ENCODE measurements around the gene PDE4DIP. TPM values are rescaled to one million over a fixed set of nuclear protein-coding genes. Genes with fewer than 3 reads are reported as not detected.
"Not testable (repeated sequence)": the region's sequence is repeated elsewhere in the genome, so short reads cannot be mapped to it uniquely, and the experiment has no call there.

The PDE4DIP gene
- 1,000 to 10,000 TPM; 1,830 to 3,658 (median 2,938) TPM for total RNA-seq
- polyA plus RNA-seq = 1,000 to 10,000 TPM in 2 of 3 donors, 100 to 1,000 TPM in 1; 368 to 2,569 (median 1,043) TPM
- long read RNA-seq, donor 1, full-length matches to known transcripts = 131 of 983 reads
- long read RNA-seq, donor 1, partial matches to known transcripts = 745 of 983 reads
- long read RNA-seq, donor 1, other reads (novel, unspliced or antisense) = 107 of 983 reads
- long read RNA-seq, donor 2, full-length matches to known transcripts = 116 of 873 reads
- long read RNA-seq, donor 2, partial matches to known transcripts = 630 of 873 reads
- long read RNA-seq, donor 2, other reads (novel, unspliced or antisense) = 127 of 873 reads

GRCh38 chr1:148844220-148844619, at the start of gene PDE4DIP:
Gene PDE4DIP, plus strand, starts transcription at chr1:148844428. Its CDS starts 347 bp downstream, at chr1:148844775.
- H3K4me3 ChIP-seq; H3K27ac ChIP-seq; H3K4me1 ChIP-seq; H3K9me3 ChIP-seq; intact Hi-C loops (cut with DNase I); H3K36me3 ChIP-seq (ENCODE audit: insufficient read depth in 1 of 2, low read depth in 1 of 2); H3K27me3 ChIP-seq (ENCODE audit: insufficient read depth in 3 of 3, low read length in 2 of 3): not testable (repeated sequence)
- DNase-seq (peak; percentile 22 to 75), ATAC-seq (peak; percentile 89 to 91 (median 89))
- WGBS, 3 donors = 0% methylated on average over 5 to 12 of the region's 36 CpGs

GRCh38 chr1:148808268-148808928, 35.8 kb upstream of the PDE4DIP start:
- H3K9me3 ChIP-seq; H3K4me1 ChIP-seq; H3K27me3 ChIP-seq (ENCODE audit: insufficient read depth in 3 of 3, low read length in 2 of 3); H3K4me3 ChIP-seq; intact Hi-C loops (cut with DNase I); DNase-seq; H3K36me3 ChIP-seq (ENCODE audit: insufficient read depth in 1 of 2, low read depth in 1 of 2); H3K27ac ChIP-seq: not testable (repeated sequence)
- WGBS, 3 donors = no CpG with 5 or more reads among the region's 50 CpGs
- peak; percentile 42 to 77 (median 62) for ATAC-seq

- DNase-seq; H3K36me3 ChIP-seq (ENCODE audit: insufficient read depth in 1 of 2, low read depth in 1 of 2); intact Hi-C loops (cut with DNase I); H3K27me3 ChIP-seq (ENCODE audit: insufficient read depth in 3 of 3, low read length in 2 of 3); H3K4me1 ChIP-seq; H3K4me3 ChIP-seq; H3K9me3 ChIP-seq; H3K27ac ChIP-seq: not testable (repeated sequence)
- WGBS, 3 donors = no CpG with 5 or more reads among the region's 6 CpGs
- peak in 3 of 4 donors; percentile 16 to 62 (median 42) for ATAC-seq
Measured at GRCh38 chr1:148808929-148809283, 35.3 kb upstream of the PDE4DIP start.

- ATAC-seq; H3K27ac ChIP-seq; H3K9me3 ChIP-seq; DNase-seq; H3K27me3 ChIP-seq (ENCODE audit: insufficient read depth in 3 of 3, low read length in 2 of 3); H3K4me3 ChIP-seq; H3K36me3 ChIP-seq (ENCODE audit: insufficient read depth in 1 of 2, low read depth in 1 of 2); H3K4me1 ChIP-seq; intact Hi-C loops (cut with DNase I): not testable (repeated sequence)
- 76 to 80% (median 80%) methylated on average over 1 of the region's 7 CpGs for WGBS, 3 donors
Measured at GRCh38 chr1:148822180-148822579, 22.0 kb upstream of the PDE4DIP start.

- DNase-seq; H3K9me3 ChIP-seq; H3K27ac ChIP-seq; H3K36me3 ChIP-seq (ENCODE audit: insufficient read depth in 1 of 2, low read depth in 1 of 2); H3K4me3 ChIP-seq; ATAC-seq; intact Hi-C loops (cut with DNase I); H3K27me3 ChIP-seq (ENCODE audit: insufficient read depth in 3 of 3, low read length in 2 of 3); H3K4me1 ChIP-seq: not testable (repeated sequence)
- no CpG with 5 or more reads among the region's 2 CpGs for WGBS, 3 donors
Measured at GRCh38 chr1:148823822-148824221, 20.4 kb upstream of the PDE4DIP start.

- H3K4me3 ChIP-seq; H3K9me3 ChIP-seq; DNase-seq; H3K4me1 ChIP-seq; H3K36me3 ChIP-seq (ENCODE audit: insufficient read depth in 1 of 2, low read depth in 1 of 2); H3K27me3 ChIP-seq (ENCODE audit: insufficient read depth in 3 of 3, low read length in 2 of 3); intact Hi-C loops (cut with DNase I); H3K27ac ChIP-seq: not testable (repeated sequence)
- peak; percentile 86 to 91 (median 89) for ATAC-seq
- no CpG with 5 or more reads among the region's 2 CpGs for WGBS, 3 donors
Measured at GRCh38 chr1:148825029-148825428, 19.2 kb upstream of the PDE4DIP start.

- DNase-seq; H3K27me3 ChIP-seq (ENCODE audit: insufficient read depth in 3 of 3, low read length in 2 of 3); H3K27ac ChIP-seq; H3K4me1 ChIP-seq; H3K36me3 ChIP-seq (ENCODE audit: insufficient read depth in 1 of 2, low read depth in 1 of 2); H3K9me3 ChIP-seq; H3K4me3 ChIP-seq; intact Hi-C loops (cut with DNase I): not testable (repeated sequence)
- 32 to 63% (median 47%) methylated on average over 1 of the region's 2 CpGs for WGBS, 3 donors
- ATAC-seq = peak in 1 of 4 donors; percentile 3
Measured at GRCh38 chr1:148828531-148828930, 15.7 kb upstream of the PDE4DIP start.

- H3K36me3 ChIP-seq (ENCODE audit: insufficient read depth in 1 of 2, low read depth in 1 of 2); H3K4me3 ChIP-seq; H3K9me3 ChIP-seq; H3K27ac ChIP-seq; DNase-seq; H3K27me3 ChIP-seq (ENCODE audit: insufficient read depth in 3 of 3, low read length in 2 of 3); intact Hi-C loops (cut with DNase I); H3K4me1 ChIP-seq: not testable (repeated sequence)
- peak; percentile 24 to 65 (median 50) for ATAC-seq
Measured at GRCh38 chr1:148828962-148829361, 15.3 kb upstream of the PDE4DIP start.

GRCh38 chr1:148829365-148829764, 14.9 kb upstream of the PDE4DIP start:
- H3K27me3 ChIP-seq (ENCODE audit: insufficient read depth in 3 of 3, low read length in 2 of 3); H3K4me3 ChIP-seq; intact Hi-C loops (cut with DNase I); H3K4me1 ChIP-seq; DNase-seq; H3K27ac ChIP-seq; H3K36me3 ChIP-seq (ENCODE audit: insufficient read depth in 1 of 2, low read depth in 1 of 2); H3K9me3 ChIP-seq: not testable (repeated sequence)
- no CpG with 5 or more reads among the region's 3 CpGs for WGBS, 3 donors
- peak in 3 of 4 donors; percentile 60 to 65 (median 63) for ATAC-seq

GRCh38 chr1:148841262-148841661, 3.0 kb upstream of the PDE4DIP start:
- ATAC-seq = peak in 2 of 4 donors; percentile 20 to 49

GRCh38 chr1:148844651-148845050, 423 bp downstream of the PDE4DIP start:
- H3K27ac ChIP-seq; H3K4me1 ChIP-seq; H3K27me3 ChIP-seq (ENCODE audit: insufficient read depth in 3 of 3, low read length in 2 of 3); H3K36me3 ChIP-seq (ENCODE audit: insufficient read depth in 1 of 2, low read depth in 1 of 2); DNase-seq; H3K9me3 ChIP-seq; intact Hi-C loops (cut with DNase I); H3K4me3 ChIP-seq: not testable (repeated sequence)
- WGBS, 3 donors = no CpG with 5 or more reads among the region's 14 CpGs
- peak; percentile 21 to 43 (median 33) for ATAC-seq

More at GRCh38 chr1:148841262-148841661, 3.0 kb upstream of the PDE4DIP start:
- DNase-seq; H3K4me3 ChIP-seq; intact Hi-C loops (cut with DNase I); H3K36me3 ChIP-seq (ENCODE audit: insufficient read depth in 1 of 2, low read depth in 1 of 2); H3K27me3 ChIP-seq (ENCODE audit: insufficient read depth in 3 of 3, low read length in 2 of 3); H3K27ac ChIP-seq; H3K4me1 ChIP-seq; H3K9me3 ChIP-seq: not testable (repeated sequence)
- 73% methylated on average over 1 of the region's 1 CpG; no CpG with 5 or more reads in 2 of the 3 donors for WGBS, 3 donors
